GM12891 (cell line): ENCODE data around the gene BEST4.

Experiments used
- DNase-seq: peaks from one replicate; pipeline ENCODE4 v3.0.0; 2011; ENCODE audit warnings: low spot score; ENCODE audit not compliant: insufficient read length
- FAIRE-seq: peaks from 2 replicates; lab custom pipeline; 2011; peaks lifted over from hg19 to GRCh38; lab: Jason Lieb, UNC
- PAX5 ChIP-seq: IDR thresholded peaks from 2 replicates; pipeline ENCODE4 v1.6.1; 2011; ENCODE audit warnings: low read length, moderate library complexity, mild to moderate bottlenecking; ENCODE audit not compliant: insufficient read depth, severe bottlenecking
- POLR2A ChIP-seq: IDR thresholded peaks from 2 replicates; pipeline ENCODE4 v1.6.1; 2011; ENCODE audit warnings: low read depth, low read length, control low read depth
- POLR2AphosphoS5 ChIP-seq: IDR thresholded peaks from 2 replicates; pipeline ENCODE4 v1.6.1; 2011; ENCODE audit warnings: low read depth, low read length, control low read depth
- POU2F2 ChIP-seq: IDR thresholded peaks from 2 replicates; pipeline ENCODE4 v1.6.1; 2011; ENCODE audit warnings: low read depth, mild to moderate bottlenecking, control low read depth, low read length, moderate library complexity
- SPI1 ChIP-seq: IDR thresholded peaks from 2 replicates; pipeline ENCODE4 v1.6.1; 2011; ENCODE audit warnings: low read depth, low read length, control low read depth
- TAF1 ChIP-seq: IDR thresholded peaks from 2 replicates; pipeline ENCODE4 v1.6.1; 2011; ENCODE audit warnings: low read depth, low read length, control low read depth

The BEST4 gene

GRCh38 chr1:44787506-44787905 is 464 bp downstream of the BEST4 start:
- FAIRE-seq: no peak
- TF ChIP-seq POLR2AphosphoS5 (no peak), TAF1 (no peak), PAX5 (no peak), POU2F2 (no peak), SPI1 (no peak)
- DNase-seq: no peak

GRCh38 chr1:44786841-44787426 is 1.0 kb downstream of the BEST4 start:
- DNase-seq (no peak), FAIRE-seq (no peak)
- TF ChIP-seq TAF1 (no peak), POU2F2 (no peak), POLR2A (no peak), POLR2AphosphoS5 (no peak), SPI1 (no peak), PAX5 (no peak)

- peak; percentile 90 for FAIRE-seq
Measured at GRCh38 chr1:44786138-44786840, 1.7 kb downstream of the BEST4 start.

GRCh38 chr1:44785501-44786137 is 2.4 kb downstream of the BEST4 start:
- peak; percentile 60 for FAIRE-seq
- no peak for DNase-seq

More at GRCh38 chr1:44786138-44786840, 1.7 kb downstream of the BEST4 start:
- peak; percentile 68 for DNase-seq
- TF ChIP-seq POLR2AphosphoS5 (no peak), TAF1 (peak; percentile 30; the same call in 1 of the 2 replicates)

DNA sequence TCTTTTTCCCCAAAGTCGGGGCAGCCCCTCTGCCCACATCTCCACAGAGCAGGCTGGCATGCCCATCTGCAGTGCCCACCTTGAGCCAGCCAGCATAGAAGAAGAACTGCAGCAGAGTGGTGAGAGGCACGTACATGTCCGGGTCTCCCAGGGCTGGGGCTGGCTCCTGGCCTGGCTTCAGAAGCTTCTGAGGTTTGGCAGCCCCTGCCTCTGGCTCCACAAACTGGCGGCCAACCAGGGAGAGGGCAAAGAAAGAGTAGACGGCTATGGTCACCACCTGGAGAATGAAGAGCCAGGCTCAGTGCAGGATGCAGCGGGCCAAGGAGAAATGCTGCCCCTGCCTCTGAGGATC is 3.0 kb downstream of the BEST4 start:
- TF ChIP-seq POLR2AphosphoS5: no peak
- no peak for TF ChIP-seq TAF1
- no peak for TF ChIP-seq POLR2A
- no peak for TF ChIP-seq POU2F2
- no peak for DNase-seq
- FAIRE-seq: no peak

More at GRCh38 chr1:44785501-44786137, 2.4 kb downstream of the BEST4 start:
- TF ChIP-seq POLR2A (no peak), TAF1 (no peak), SPI1 (0 out of 2 replicates have a peak, but pooled peaks have one; percentile 3), POU2F2 (no peak)

- no peak for DNase-seq
- 0 out of 2 replicates have a peak, but pooled peaks have one; percentile 21 for TF ChIP-seq TAF1
- TF ChIP-seq PAX5: no peak
- FAIRE-seq: peak; percentile 80
Measured at GRCh38 chr1:44784094-44785028, 3.6 kb downstream of the BEST4 start.

DNA sequence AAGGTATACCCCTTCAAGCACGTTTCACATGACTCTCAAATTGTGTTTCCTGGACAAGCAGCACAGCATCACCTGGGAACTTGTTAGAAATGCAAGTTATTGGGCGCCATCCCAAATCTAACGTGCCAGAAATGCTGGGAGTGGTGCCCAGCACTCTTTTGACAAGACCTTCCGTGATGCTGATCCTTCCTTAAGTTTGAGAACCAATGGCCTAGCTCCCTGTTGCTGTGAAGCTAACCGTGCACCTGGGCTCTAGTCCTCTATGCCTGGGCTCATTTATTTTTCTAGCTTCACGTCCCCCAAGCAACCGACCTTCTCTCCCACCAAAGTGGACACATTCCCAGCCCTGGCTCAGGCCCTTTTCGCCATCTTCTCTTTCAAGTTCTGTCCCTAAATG is 4.3 kb downstream of the BEST4 start:
- DNase-seq: no peak
- FAIRE-seq: no peak

GRCh38 chr1:44780583-44781121 is 7.3 kb downstream of the BEST4 start:
- TF ChIP-seq POLR2A (peak; percentile 65), SPI1 (no peak), POLR2AphosphoS5 (peak; percentile 28; the same call in 1 of the 2 replicates), POU2F2 (no peak; the same call in 1 of the 2 replicates)
- no peak for DNase-seq
- FAIRE-seq: no peak

More for the DNA sequence above, 4.3 kb downstream of the BEST4 start:
- TF ChIP-seq POLR2AphosphoS5 (0 out of 2 replicates have a peak, but pooled peaks have one; percentile 16), POU2F2 (no peak), SPI1 (no peak), PAX5 (no peak)

GRCh38 chr1:44778705-44779576 is 9.0 kb downstream of the BEST4 start:
- FAIRE-seq (no peak), DNase-seq (no peak)
- TF ChIP-seq SPI1 (no peak), TAF1 (no peak), POU2F2 (no peak), POLR2AphosphoS5 (peak; percentile 48; the same call in 1 of the 2 replicates)
